Raji (cell line): ENCODE results near the gene MLC1.

Experiments
- POLR2A ChIP-seq: IDR thresholded peaks from 2 replicates; pipeline ENCODE4 v1.6.1; 2011; ENCODE audit warnings: low read depth, low read length, control low read depth; ENCODE audit not compliant: insufficient read depth

Gene MLC1

GRCh38 chr22:50014655-50015401 lies 70.4 kb downstream of the MLC1 start:
- no peak for TF ChIP-seq POLR2A

GRCh38 chr22:50014053-50014501 lies 71.1 kb downstream of the MLC1 start:
- TF ChIP-seq POLR2A = no peak

DNA sequence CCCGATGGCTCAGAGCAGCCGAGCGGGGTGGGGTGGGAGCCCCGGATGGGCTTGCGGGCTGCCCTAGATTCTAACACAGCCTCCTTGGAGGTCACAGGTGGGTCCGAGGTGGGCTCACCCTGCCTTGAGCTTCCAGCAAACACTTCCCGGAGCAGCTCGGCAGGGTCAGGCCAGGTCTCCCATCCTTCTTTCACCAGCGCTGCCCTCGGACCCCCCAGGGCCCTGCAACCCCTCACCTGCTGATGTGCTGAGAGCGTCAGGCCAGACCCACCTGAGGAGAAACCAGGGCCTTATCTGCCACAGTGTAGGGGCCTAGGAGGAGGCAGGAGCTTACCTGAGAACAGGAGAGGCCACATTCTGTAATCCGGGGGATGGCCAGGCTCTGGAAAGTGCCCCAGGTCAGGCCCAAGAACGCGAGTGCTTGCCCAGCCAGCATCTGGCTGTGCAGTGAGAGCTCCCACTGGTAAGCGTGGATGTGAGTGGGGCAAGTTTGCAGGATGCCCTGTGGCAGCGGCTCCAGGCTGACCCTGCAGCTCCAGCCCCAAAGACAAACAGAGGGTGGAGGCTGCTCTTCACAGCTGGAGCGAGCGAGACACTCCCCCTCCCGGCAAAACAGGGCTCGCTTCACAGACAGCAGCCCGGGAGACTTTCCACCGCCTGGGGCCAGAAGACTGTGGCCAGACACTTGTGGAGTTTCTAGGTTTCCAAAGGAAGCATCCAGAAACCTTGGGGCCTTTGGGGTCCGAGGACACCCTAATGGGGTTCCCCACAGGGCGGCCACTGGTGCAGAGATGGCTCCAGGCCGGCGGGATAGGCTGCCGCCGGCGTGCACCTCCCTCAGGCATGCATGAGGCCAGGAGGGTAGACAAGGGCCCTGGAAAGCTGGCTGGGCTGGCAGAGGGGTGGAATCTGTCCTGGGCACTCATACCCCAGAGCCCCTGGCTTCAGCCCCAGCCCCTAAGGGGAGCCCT lies 72.7 kb downstream of the MLC1 start, which contains the start of gene IL17REL:
TSS of gene IL17REL (minus strand) at position 555 of the 971 bp plus-strand sequence. CDS start at position 436, 119 bp downstream.
- no peak for TF ChIP-seq POLR2A

- TF ChIP-seq POLR2A = no peak
These were observed 73.6 kb downstream of the MLC1 start for GRCh38 chr22:50011447-50012210.

DNA sequence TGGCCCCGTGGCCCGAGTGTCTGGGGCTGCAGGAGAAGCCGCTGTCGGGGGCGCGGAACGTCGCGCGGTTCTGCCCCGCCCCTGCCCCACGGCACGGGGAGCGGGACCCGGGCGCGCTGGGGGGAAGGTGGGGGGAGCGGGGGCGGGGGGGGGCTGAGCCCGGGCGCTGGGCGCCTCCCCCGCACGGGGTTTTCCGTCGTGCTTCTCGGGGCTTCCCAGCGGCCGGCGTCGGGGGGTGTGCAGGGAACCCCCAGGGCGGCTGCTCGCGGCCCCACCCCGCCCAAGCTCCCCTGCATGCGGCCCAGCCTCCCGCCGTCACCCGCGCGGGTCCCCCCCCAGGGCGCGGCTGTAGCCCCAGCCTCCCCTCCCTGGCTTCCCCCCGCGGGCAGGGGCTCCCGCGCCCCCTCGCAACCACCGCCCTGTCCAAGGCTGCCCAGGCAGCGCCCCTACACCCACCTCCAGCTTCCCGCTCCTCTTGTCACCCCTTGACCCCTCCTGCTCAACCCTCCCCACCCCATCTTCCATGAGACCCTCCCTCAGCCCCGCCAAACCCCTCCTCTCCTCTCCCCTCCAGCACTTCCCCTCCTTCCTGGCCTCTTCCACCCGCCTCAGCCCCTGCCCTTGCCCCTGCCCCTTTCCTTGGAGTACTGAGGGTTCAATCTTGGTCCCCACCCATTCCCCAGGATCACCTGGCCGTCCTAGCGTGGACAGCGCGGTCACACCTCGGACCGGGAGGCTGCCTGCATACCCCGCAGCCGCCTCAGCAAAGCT lies 74.4 kb downstream of the MLC1 start:
- TF ChIP-seq POLR2A = no peak

DNA sequence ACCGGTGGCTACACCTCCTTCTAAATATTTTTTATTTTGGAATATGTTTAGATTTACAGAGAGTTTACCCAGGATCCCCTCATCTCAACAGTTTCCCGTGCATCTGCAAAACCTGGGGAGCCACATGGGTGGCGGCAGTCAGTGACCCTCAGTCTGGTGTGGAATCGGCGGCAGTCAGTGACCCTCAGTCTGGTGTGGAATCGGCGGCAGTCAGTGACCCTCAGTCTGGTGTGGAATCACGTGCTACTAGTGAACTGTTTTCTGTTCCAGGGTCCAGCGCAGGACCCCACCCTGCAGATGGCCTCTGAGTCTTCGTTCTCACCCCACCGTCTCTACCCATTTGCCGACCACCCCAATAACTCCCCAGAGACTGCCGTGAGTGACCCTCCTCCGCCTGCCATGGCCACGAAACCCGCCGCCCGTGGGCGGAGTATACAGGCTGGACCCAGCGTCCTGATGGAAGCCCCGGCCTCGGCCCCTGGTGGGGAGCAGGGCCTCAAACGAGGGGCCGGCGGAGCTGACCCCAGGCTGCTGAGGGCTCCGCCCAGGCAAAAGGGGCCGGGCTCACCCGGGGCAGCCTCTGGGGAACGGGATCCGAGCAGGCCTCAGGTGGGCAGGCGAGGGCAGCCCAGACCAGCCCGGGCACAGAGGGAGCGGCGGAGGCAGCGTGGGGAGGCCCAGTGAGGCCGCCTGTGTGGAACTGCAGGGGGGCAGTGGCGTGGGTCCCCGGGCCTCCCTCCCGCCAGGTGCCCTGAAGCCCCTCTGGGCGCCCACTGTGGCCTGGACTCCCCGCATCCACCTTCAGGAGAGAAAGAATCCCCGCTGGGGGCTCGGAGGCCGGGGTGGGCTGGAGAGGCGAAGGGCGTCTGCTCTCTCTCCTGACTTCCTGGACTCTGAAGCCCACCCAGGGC lies 75.2 kb downstream of the MLC1 start:
- TF ChIP-seq POLR2A = no peak
